GM23338 (cell line): ENCODE measurements around the gene TBATA. TPM values are rescaled to one million over a fixed set of nuclear protein-coding genes. Genes with fewer than 3 reads are reported as not detected.

Experiments
- ATAC-seq: fragments of 200-7000 bp; cut with Tn5 transposase; 3 replicates; pipeline ENCODE4 v1.9.1; 2020
- DNase-seq: peaks from one replicate; pipeline ENCODE4 v3.0.0-alpha.2; 2015; ENCODE audit warnings: low spot score
- H2AFZ ChIP-seq: fragments of 200-600 bp; sonication (generic); 2 replicates; pipeline ENCODE4 v1.8.0; 2016; ENCODE audit warnings: antibody characterized with exemption, mild to moderate bottlenecking, moderate library complexity
- H3F3A ChIP-seq: fragments of 200-600 bp; sonication (generic); replicated peaks from 2 replicates; pipeline ENCODE4 v1.8.0; 2017; ENCODE audit warnings: antibody characterized with exemption, mixed run types, low read depth
- H3K27ac ChIP-seq: fragments of 200-600 bp; sonication (generic); 2 replicates; pipeline ENCODE4 v1.6.1; 2016; ENCODE audit warnings: low read depth
- H3K27me3 ChIP-seq: fragments of 200-600 bp; sonication (generic); 2 replicates; pipeline ENCODE4 v1.8.0; 2016; ENCODE audit warnings: mild to moderate bottlenecking, mixed run types, moderate library complexity; ENCODE audit not compliant: insufficient read depth
- H3K36me3 ChIP-seq: fragments of 200-600 bp; sonication (generic); 2 replicates; pipeline ENCODE4 v1.8.0; 2016; ENCODE audit warnings: mild to moderate bottlenecking; ENCODE audit not compliant: insufficient read depth
- H3K4me1 ChIP-seq: fragments of 200-600 bp; sonication (generic); 2 replicates; pipeline ENCODE4 v1.8.0; 2016; ENCODE audit warnings: mild to moderate bottlenecking, moderate library complexity; ENCODE audit not compliant: insufficient read depth
- H3K4me2 ChIP-seq: fragments of 200-600 bp; sonication (generic); 2 replicates; pipeline ENCODE4 v1.7.1; 2017; ENCODE audit warnings: mixed run types
- H3K4me3 ChIP-seq: fragments of 200-600 bp; sonication (generic); 2 replicates; pipeline ENCODE4 v1.6.1; 2016; ENCODE audit warnings: mixed run types
- H3K79me2 ChIP-seq: fragments of 200-600 bp; sonication (generic); replicated peaks from 2 replicates; pipeline ENCODE4 v1.8.0; 2017; ENCODE audit warnings: mild to moderate bottlenecking; ENCODE audit not compliant: insufficient read depth
- H3K9me2 ChIP-seq: fragments of 200-600 bp; sonication (generic); 2 replicates; pipeline ENCODE4 v1.8.0; 2017; ENCODE audit not compliant: insufficient read depth
- H4K20me1 ChIP-seq: fragments of 200-600 bp; sonication (generic); replicated peaks from 2 replicates; pipeline ENCODE4 v1.8.0; 2017; ENCODE audit warnings: mild to moderate bottlenecking; ENCODE audit not compliant: insufficient read depth
- H3K27ac Mint-ChIP-seq: 2 replicates; pipeline ENCODE4 v1.8.0; 2020; ENCODE audit warnings: inconsistent platforms, mild to moderate bottlenecking, moderate library complexity, mixed read lengths
- H3K27me3 Mint-ChIP-seq: 3 replicates; pipeline ENCODE4 v1.8.0; 2022; ENCODE audit warnings: low read depth, mild to moderate bottlenecking, moderate library complexity, mixed read lengths, inconsistent platforms; ENCODE audit not compliant: insufficient read depth, poor library complexity
- H3K36me3 Mint-ChIP-seq: 3 replicates; pipeline ENCODE4 v1.8.0; 2021; ENCODE audit warnings: low read depth, mild to moderate bottlenecking, inconsistent platforms, moderate library complexity, mixed read lengths
- H3K4me1 Mint-ChIP-seq: 3 replicates; pipeline ENCODE4 v1.8.0; 2020; ENCODE audit warnings: mild to moderate bottlenecking, inconsistent platforms, mixed read lengths
- H3K4me3 Mint-ChIP-seq: 3 replicates; pipeline ENCODE4 v1.8.0; 2021; ENCODE audit warnings: moderate library complexity, mild to moderate bottlenecking, inconsistent platforms, mixed read lengths
- H3K9me3 Mint-ChIP-seq: 3 replicates; pipeline ENCODE4 v1.8.0; 2020; ENCODE audit warnings: moderate library complexity, mild to moderate bottlenecking, inconsistent platforms, mixed read lengths
- CTCF ChIP-seq, 2 experiments: fragments of 200-600 bp in 1 of 2; sonication (generic) in 1 of 2; conservative IDR thresholded peaks; 2 replicates each; pipeline versions ENCODE4 v1.5.1 to v1.6.1; 2016 to 2017; ENCODE audit warnings: antibody characterized with exemption in 2 of 2, low read depth in 2 of 2, mild to moderate bottlenecking in 2 of 2, moderate library complexity in 1 of 2
- EZH2 ChIP-seq: fragments of 200-600 bp; sonication (generic); IDR thresholded peaks from one replicate; pipeline ENCODE4 v1.8.0; 2017; ENCODE audit warnings: antibody characterized with exemption, mild to moderate bottlenecking, low read depth; ENCODE audit not compliant: unreplicated experiment
- EZH2phosphoT487 ChIP-seq: fragments of 200-600 bp; sonication (generic); IDR thresholded peaks from one replicate; pipeline ENCODE4 v1.8.1; 2018; ENCODE audit warnings: antibody characterized with exemption; ENCODE audit not compliant: unreplicated experiment
- REST ChIP-seq: IDR thresholded peaks from one replicate; pipeline ENCODE4 v1.6.1; 2018; ENCODE audit warnings: antibody characterized with exemption; ENCODE audit not compliant: unreplicated experiment
- ZNF114 ChIP-seq: fragments of 250-450 bp; sonication (Bioruptor Pico); IDR thresholded peaks from 2 replicates; pipeline ENCODE4 v1.5.0; 2020; ENCODE audit warnings: mild to moderate bottlenecking, moderate library complexity
- polyA plus RNA-seq: library from polyadenylated mRNA; unstranded; fragments of >200 nt; fragmentation: Nextera tagmentation; extraction: Ambion mirVana; gene quantifications from 2 replicates; pipeline ENCODE4 v1.2.1, GENCODE V29; 2016
- total RNA-seq: library from RNA; depleted of rRNA; stranded (reverse); fragments of >200 nt; shearing (Covaris generic); gene quantifications from 2 replicates; pipeline ENCODE4 v1.2.3, GENCODE V29; 2014

The TBATA gene
- total and polyA plus RNA-seq, 2 experiments from 2014 or later: not detected

GRCh38 chr10:70822076-70822820 is 37.1 kb upstream of the TBATA start (continued):
- TF ChIP-seq REST (no peak), ZNF114 (CRISPR knock-in tag) (no peak), EZH2 (no peak), CTCF (conservative IDR thresholded peaks at IDR 0.05; ENCODE audit: low read depth in 2 of 2) (no peak)

- peaks cover 75% of the 10 kb centered on the region for H3K79me2 ChIP-seq
- Mint-ChIP-seq H3K4me3 (no peak overlapping the region), H3K4me1 (peaks cover 8% of the 10 kb centered on the region; the same call in 1 of the 3 replicates), H3K27ac (no peak overlapping the region), H3K9me3 (no peaks in the 10 kb centered on the region), H3K36me3 (peaks cover 54% of the 10 kb centered on the region), H3K27me3 (peaks cover 3% of the 10 kb centered on the region)
- TF ChIP-seq EZH2phosphoT487: no peak
- peak; percentile 25 to 30; a peak in 3 of 4 replicates for TF ChIP-seq CTCF (conservative IDR thresholded peaks at IDR 0.05; ENCODE audit: low read depth in 2 of 2)
- H4K20me1 ChIP-seq: peaks cover 45% of the 10 kb centered on the region
- H3K36me3 ChIP-seq: peaks cover 12% of the 10 kb centered on the region
- no peak overlapping the region for H3K27ac ChIP-seq
- no peaks in the 10 kb centered on the region for H3K9me2 ChIP-seq
- 0 out of 2 replicates have a peak, but pooled peaks cover 2% of the 10 kb centered on the region for H3F3A ChIP-seq
- H3K4me3 ChIP-seq: no peak overlapping the region
- H3K4me2 ChIP-seq: no peak overlapping the region
- no peak overlapping the region for H2AFZ ChIP-seq
- ATAC-seq (no peak), DNase-seq (no peak)
- no peaks in the 10 kb centered on the region for H3K27me3 ChIP-seq
- H3K4me1 ChIP-seq: peaks cover 12% of the 10 kb centered on the region; the same call in 1 of the 2 replicates
Observed at GRCh38 chr10:70820976-70821750, 36.0 kb upstream of the TBATA start.
